Measurements from ENCODE around the gene NAA20.

The NAA20 gene, protein sequence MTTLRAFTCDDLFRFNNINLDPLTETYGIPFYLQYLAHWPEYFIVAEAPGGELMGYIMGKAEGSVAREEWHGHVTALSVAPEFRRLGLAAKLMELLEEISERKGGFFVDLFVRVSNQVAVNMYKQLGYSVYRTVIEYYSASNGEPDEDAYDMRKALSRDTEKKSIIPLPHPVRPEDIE

DNA sequence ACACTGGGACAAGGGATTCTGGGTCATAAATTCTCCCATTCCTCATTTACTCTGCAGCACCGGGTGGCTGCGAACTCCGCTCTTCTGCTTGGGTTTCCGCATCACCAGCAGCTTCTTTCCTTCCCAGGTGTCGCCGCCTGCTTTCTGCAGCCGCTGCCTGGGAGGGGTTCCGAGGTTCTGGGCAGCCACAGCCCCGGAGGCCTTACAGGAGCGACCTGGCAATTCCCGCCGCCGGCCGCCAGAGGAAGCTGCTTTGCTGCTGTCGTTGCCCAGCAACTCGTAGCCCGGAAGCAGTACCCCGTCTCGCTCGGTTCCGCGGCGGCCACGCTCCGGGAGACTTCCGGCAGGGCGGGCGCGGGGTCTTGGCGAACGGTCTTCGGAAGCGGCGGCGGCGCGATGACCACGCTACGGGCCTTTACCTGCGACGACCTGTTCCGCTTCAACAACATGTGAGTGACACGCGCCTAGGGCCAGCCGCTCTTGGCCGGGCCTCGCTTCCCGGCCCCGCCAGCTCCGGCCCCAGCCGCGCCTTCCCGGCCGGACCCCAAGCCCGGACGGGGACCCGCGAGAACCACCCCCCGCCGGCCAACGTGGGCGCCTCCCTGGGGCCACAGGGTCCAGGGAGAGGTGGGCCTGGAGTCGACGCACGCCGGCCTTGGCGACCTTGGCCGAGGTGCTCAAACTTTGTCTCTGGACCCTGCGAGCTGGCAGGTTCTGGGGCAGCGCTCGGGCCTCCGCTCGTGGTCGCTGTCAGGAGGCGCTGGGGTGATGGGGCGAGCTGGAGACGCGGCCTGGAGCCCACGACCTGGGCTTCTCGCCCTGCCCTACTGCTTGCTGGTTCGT, at the start of gene NAA20:
NAA20 (plus strand) TSS at position 362 of the 843 bp plus-strand sequence; CDS start at position 397, 35 bp downstream.
- peak; percentile 92 for DNase-seq (ENCODE audit: low spot score)

DNA sequence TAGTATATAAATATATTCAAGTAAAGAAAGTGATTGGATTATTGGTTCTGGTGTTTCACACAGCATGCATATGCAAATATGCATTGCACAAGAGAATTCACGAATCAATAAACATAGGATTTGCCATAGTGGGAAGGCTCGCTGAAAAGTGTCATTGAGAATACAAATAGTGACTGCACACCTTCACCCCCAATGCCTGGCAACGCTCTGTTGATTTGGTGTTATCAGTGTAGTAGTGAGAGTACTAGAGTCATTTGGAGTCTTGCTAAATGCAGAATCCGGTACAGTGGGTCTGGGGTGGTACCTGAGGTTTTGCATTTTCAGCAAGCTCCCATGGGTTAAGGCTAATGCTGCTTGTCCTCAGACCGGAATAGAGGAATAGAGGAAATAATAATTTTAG, 49.7 kb upstream of the NAA20 start:
- no peak for DNase-seq (ENCODE audit: low spot score)

DNA sequence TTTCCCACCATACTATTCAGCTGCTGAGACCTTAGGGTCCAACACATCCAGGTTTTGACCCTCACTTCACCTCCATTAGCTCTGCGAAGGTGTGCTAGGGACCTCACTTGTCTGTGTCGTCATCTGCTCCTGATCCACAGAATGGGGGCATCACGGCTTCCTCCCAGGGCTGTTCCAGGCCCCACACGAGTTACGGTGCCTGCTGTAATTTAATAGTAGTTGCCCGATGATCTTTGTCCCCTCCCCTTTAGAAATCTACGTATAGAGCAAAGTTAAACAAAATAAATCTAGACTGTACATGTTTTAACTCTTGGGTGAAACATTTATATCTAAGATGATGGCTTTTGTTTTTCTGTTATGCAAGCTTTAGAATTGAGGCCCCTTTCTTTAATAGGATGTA, 49.1 kb upstream of the NAA20 start:
- DNase-seq (ENCODE audit: low spot score): no peak

DNA sequence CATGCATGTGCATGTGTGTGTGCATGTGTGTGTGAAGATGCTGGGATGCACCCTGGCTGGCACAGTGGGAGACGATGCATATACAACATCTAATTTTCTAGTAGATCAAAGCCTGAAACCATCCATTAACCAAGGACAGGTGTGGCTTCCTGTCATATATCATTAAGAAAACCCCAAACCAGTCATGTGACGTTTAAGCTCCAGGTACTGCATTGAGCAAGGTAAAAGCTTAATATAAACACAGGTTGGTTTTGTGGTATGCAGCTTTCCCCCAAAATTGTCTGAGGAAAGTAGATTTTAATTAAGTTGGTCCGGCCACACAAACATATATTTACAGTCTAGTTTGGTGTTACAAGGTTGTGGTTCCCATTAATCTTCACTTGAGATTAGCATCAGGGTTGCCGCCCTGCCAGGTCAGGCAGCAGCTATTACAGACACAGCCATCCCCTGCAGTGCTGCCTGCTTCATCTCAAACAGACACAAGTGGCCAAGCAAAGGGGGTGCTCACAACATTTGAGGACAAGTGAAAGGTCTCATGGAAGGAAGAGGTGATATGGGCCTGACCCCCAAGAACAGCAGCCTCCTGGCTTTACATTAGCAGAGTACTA, 48.6 kb upstream of the NAA20 start:
- DNase-seq (ENCODE audit: low spot score): no peak

DNA sequence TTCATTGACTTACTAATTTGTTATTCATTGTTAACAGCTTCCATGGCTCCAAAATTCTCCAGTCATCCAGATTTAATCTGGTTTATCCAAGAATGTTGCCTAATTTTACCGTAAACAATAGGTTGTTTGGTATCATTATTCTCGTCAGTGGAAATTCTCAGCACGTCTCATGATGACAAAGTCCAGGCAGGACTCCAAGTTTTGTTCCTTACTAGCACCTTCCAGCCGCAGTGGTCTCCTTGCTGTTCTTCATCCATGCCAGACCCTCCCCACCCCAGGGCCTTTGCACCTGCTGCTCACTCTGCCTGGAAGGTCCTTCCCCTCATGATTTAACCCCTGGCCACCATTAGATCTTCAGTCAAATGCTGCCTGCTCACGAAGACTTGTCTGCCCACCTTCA, 48.1 kb upstream of the NAA20 start:
- DNase-seq (ENCODE audit: low spot score): no peak

DNA sequence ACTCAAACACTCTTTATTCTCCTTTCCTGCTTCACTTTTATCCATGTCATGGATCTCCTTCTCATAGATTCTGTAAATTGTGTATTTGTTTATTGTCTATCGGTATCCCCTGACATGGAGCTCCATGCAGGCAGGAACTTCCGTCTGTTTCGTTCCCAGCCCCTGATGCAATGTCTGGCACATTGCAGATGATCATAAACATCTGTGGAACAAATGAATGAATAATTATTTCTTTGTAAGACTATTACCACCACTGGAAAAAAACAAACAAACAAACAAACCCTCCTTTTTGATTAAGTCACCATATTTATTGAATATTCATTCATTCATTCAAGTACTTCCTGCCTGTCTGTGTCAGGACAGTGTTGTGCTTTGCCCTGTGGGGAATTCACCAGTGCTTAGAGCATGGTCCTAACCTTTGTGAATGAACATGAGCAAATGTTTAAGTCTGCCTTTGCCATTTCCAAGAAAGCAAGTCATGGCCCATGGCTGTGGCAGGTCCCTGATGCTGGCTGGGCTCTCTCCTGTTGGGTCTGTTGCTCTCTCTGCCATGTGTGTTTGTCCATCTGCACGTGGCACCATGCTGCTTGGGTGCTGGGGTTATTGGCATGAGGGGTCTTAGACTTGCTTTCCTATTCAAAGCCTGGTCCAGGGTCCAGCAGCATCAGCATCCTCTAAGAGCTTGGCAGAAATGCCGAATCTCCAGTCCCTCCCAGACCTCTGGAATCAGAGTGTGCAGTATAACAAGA, 47.5 kb upstream of the NAA20 start:
- DNase-seq (ENCODE audit: low spot score): no peak

DNA sequence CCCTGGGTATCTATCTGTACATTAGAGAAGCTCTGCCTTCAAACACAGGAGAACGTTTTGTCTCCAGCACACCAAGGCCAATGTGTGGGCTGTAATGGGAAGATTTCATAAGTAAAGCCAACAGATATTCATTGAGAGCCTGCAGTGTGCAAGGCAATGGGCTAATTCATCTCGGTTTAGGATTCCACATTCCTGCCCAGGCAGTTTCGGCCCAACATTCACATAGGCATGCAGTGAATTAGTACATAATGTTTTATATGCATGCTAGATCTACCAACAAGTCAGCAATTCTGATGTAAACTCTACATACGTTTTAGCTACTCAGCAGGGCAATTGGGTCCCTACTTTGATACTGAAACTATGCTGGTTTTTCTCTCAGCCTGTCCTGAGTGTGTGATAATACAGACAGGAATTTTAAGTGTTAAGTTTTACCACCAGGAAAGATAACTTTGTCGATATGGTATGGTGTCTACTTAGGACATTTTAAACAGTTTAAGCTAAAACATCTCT, 46.9 kb upstream of the NAA20 start:
- DNase-seq (ENCODE audit: low spot score): no peak

DNA sequence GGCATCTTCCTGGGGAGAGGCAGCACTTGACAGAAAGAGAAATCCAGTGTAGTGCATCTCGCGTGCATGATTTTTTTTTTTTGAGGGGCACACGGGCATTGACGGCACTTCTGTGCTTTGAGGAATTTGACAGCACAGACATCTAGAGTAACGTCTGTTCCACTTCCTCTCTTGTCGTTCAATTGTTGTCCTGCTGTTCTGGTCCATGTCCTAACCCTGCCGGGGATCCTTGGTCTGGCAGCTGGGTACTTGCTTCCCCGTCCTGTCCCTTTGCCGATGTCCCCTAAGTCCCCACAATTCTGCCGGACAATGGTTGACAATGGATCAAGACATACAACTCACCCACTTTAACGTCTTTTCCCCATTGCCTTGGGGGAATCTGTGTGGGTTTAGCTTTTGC, 46.0 kb upstream of the NAA20 start:
- DNase-seq (ENCODE audit: low spot score): peak; percentile 15

DNA sequence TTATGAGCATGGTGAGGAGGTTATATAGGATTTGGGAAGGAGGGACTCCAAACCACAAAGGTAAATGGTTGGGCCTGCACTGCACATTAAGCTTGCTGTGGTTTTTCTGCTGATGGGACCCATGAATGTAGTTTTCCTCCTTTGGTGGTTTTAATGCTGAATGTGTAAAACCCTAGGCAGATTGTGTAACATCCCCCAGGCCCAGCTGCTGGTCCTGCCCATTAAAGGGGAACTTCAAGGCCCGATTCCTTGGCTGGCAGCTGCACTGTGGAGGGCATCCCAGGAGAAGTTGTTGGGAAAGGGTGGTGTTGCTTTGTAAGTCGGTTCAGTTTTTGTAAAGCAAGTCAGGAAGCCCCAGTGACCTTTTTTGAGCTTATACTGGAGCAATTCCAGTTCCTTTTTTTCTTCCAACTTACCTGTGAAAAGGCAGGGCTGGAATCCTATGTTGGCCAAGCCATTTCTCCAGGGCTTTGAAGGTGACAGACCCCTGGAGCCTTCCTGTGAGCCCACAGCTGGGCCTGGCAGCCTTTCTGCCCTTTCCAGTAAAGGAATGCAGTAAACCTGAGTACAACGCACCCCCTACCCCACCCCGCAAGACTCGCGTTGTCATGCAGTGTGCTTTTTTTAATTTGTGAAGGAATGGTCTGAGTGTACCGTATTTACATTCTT, 43.1 kb upstream of the NAA20 start:
- DNase-seq (ENCODE audit: low spot score): peak; percentile 57

DNA sequence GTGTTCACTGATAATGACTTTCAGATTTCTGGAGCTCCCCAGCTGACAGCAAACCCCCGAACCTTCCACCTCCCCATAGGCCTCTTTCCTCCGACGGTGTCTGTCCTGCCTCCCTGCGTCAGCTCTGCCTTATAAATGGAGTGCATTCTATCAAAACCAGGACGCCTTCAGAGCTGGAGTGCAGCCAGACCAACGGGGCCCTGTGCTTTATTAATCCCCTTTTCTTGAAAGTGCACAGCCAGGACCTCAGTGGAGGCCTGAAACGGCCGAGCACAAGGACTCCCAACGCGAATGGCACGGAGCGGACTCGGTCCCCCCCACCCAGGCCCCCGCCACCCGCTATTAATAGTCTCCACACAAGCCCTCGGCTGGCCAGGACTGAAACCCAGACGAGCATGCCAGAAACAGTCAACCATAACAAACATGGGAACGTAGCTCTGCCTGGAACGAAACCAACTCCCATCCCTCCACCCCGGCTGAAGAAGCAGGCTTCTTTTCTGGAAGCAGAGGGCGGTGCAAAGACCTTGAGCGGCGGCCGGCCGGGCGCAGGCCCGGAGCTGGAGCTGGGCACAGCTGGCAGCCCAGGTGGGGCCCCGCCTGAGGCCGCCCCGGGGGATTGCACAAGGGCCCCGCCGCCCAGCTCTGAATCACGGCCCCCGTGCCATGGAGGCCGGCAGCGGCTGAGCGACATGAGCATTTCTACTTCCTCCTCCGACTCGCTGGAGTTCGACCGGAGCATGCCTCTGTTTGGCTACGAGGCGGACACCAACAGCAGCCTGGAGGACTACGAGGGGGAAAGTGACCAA, 42.3 kb upstream of the NAA20 start:
- DNase-seq (ENCODE audit: low spot score): peak; percentile 92

DNA sequence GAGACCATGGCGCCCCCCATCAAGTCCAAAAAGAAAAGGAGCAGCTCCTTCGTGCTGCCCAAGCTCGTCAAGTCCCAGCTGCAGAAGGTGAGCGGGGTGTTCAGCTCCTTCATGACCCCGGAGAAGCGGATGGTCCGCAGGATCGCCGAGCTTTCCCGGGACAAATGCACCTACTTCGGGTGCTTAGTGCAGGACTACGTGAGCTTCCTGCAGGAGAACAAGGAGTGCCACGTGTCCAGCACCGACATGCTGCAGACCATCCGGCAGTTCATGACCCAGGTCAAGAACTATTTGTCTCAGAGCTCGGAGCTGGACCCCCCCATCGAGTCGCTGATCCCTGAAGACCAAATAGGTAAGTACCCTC, 41.7 kb upstream of the NAA20 start:
- no peak for DNase-seq (ENCODE audit: low spot score)

DNA sequence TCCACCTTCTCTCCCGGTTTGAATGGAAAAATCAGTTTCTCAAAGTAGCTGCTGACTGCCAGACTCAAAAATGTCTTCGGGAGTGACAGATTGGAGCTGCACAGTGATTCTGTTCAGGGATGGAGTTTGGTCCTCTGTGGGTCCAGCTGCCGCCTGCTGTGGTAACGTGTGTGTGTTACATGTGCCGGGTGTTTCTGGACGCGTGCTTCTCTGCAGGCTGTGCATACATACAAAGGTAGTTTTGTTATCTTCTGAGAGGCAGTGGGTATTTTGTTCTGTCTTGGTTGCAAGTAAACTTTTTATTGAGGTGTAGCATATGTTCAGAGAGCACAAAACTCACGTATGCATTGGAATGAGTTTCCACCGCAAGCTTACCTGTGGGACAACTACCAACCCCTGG, 41.3 kb upstream of the NAA20 start:
- no peak for DNase-seq (ENCODE audit: low spot score)

DNA sequence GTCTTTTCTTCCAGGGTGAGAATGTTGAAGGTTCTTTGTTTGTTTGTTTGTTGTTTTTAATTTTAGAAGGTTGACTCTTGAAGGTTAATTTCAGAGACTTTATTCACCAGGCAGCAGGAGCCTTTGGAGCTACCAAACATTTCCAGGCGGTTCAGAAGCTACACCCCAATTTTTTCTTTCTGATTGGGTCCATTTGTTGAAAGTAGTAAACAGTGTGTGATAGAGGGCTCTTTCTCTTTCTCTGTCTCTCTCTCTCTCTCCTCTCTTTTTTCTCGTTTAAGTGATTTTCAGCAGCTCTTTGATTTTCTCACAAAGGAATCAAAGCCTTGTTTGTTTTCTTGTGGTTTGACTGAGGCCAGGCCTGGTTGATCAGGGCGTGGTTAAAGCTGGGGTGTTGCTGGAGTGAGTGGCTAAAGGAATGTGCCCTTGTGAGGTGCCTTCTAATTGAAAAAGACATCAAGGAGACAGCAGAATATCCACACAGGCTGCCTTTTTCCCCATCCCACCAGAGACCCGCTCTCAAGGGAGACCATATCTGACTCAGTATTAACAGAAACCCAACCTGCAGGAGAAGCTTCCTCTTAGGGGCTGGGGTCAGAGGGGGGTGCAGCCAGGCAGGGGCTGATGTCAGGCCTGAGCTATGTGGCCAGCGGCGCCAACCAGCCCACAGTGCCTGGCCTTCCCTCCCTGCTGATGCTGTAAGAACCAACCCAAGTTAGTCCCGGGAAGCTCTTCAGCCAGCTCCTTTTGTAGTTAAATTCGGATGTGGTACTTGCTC, 40.4 kb upstream of the NAA20 start:
- DNase-seq (ENCODE audit: low spot score): peak; percentile 78

DNA sequence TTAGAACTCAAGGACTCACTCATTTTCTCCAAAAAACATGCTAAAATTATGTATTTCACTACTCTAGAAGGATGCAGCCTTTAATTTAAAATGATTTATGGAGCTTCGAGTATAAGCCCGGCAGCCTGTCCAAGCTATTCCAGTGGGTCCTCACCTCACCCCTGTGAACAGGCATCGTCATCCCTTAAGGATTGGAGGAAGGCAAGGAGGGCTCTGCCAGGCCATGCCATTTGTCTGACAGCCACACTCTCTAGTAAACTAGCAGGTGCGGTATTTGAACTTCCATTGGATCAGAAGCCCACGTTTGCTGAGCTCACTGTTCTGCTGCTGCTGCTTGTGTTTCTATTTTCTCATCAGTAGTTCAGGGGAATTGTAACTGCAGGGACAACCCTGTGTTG, 39.8 kb upstream of the NAA20 start:
- DNase-seq (ENCODE audit: low spot score): no peak

DNA sequence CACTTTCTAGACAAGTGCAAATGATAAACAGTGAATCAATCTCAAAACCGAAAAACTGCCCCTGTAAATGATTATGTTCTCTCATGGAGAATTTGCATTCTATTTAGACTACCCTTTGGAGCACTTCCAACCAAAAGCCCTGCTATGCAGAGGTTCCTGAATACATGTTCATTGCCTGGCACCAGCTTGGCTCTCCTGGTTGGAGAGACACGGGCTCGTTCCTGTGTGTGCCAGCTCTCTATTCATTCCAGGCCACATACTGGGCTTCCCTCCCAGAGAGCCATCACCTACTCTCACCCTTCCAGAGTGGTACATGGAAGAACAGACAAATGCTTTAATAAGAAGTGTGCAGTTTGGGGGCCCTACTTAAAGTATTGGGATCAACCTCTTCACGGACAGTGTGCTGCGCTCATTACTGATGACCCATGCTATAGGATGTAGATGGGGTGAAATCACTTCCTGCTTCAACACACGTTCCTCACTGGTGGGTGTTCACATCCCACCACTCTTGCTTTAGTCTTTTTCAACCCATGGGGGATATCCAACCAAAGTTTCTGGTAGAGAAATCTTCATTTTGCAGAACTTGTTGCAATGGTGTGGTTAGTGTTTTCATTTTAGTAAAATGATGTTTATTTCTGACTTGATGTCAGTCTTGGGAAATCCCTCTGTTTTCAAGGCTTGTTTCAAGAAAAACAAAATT, 38.5 kb upstream of the NAA20 start:
- DNase-seq (ENCODE audit: low spot score): no peak

DNA sequence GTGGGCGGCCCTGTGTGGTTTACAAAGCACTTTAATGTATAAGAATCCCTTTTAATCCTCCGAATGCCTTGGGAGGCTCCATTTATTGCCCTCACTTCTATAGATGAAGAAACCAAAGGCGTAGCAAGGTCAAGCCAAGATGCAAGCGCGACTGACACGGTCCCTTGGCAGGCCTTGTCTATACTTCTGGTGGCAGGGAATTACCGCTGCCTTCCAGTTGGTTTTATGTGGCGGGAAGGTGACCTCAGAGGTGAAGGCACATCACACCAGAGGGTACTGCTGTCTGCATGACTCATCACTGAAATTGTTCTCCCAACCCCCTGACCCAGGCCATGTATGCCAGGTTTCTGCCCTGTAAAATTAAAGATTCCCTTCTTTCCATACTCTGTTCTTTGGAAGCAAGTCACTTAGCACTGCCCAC, 36.1 kb upstream of the NAA20 start:
- no peak for DNase-seq (ENCODE audit: low spot score)

DNA sequence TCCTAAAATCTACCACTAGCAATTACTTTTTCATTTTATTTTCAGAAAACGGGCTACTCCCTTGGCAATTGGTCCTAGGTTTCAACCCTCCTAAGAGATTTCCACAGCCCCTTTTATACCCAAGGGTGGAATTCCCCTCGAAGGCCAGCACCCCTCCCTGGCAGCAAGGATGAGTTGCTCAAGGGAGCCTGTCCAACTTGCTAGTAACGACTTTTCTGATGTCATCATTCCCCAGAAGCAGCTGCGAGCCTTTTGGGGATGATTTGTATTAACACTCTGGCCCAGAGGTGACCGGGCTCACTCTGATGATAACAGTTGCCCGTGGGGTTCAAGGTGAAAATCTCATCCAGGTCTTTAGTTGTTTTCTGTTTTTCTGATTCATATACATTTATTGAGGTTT, 30.7 kb upstream of the NAA20 start:
- no peak for DNase-seq (ENCODE audit: low spot score)

DNA sequence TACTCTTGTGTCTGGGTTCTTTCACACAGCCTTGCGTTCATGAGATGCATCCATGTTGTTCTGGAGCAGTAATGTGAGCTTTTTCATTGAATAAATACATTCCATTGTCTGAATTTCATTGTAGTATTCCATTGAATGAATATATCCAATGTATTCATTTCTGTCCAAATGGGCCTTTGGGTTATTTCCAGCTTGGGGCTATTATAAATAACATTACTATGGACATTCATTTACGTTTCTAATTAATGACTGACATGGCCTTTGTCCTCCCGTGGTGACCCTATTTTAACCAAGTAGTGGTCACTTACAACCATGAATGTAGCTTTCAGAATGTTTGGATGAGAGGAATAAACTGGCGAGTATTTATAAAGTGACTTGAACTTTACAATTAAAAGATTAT, 30.1 kb upstream of the NAA20 start:
- no peak for DNase-seq (ENCODE audit: low spot score)

DNA sequence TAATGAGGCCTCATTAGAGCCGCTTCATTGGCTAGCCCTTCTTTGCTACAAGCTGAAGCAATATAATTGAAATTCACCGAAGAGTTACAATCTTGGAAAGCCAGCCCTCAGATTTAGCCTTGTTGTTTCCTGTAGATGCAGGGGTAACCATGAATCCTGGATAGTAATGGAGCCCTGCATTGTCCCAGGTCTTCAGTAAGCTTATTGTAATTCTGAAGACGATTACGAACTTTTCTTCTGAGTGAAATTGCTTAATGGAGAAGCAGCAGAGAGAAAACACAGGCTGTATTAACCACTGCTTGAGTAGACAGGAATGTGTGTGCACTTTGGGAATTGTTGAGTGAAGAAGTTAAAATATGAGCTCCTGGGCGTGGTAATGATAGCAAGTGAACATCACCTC, 26.3 kb upstream of the NAA20 start:
- no peak for DNase-seq (ENCODE audit: low spot score)

DNA sequence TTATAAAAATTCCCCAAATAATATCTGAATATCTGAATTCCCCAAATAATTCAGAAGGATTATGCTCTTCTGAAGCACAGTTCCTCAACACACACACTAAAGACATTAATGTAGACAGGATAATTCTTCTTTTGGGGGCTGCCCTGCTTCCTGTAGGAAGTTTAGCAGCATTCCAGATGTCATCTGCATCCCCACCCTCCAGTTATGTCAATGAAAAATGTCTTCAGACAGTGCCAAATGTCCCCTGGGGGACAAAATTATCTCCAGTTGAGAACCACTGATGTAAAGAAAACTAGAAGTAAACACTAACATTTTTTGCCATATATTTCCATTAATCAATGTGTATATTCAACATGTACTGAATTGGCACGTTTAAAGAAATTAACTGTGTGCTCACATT, 25.9 kb upstream of the NAA20 start:
- no peak for DNase-seq (ENCODE audit: low spot score)

All from putamen (tissue), 1 donor.